ENCODE measurements around the gene KCTD1. TPM values are rescaled to one million over a fixed set of nuclear protein-coding genes. Genes with fewer than 3 reads are reported as not detected.

Gene KCTD1
- total and polyA plus RNA-seq, 2 of the 4 experiments (the other 2 are of a cell fraction) = 5.0 to 5.8 TPM

DNA sequence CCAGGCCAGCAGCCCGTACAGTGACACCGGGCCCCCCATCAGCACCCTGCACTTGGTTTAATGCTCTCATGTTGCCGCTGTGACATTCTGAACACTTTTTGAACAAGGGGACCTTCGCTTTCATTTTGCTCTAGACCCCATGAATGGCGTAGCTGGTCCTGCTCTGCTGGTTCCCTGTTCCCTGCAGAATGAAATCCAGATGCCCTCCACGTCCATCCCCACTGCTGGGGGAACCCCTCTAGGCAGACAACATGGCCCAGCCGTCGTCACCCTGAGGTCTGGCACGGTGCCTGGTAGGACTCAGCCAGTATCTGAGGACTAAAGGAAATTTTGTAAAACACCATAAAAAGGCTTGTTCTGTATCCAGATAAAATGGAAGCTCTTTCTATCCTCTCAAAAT is 128.6 kb downstream of the KCTD1 start:
- Histone ChIP-seq H3K27ac (ENCODE audit: insufficient read depth, low read length) (no peak overlapping the region), H3K36me3 (ENCODE audit: control insufficient read depth, insufficient read depth, low read length) (no peaks in the 10 kb centered on the region), H3K14ac (replicated peaks; ENCODE audit: low read depth, low read length) (no peak overlapping the region), H3K4me3 (ENCODE audit: insufficient read depth, low read depth, low read length) (no peak overlapping the region), H2BK5ac (ENCODE audit: low read depth, low read length, poor library complexity, severe bottlenecking) (no peak overlapping the region), H2BK20ac (ENCODE audit: low read depth, low read length) (no peak overlapping the region), H2BK15ac (ENCODE audit: low read depth, low read length) (no peak overlapping the region), H3K56ac (ENCODE audit: extremely low read depth, insufficient read depth, low read length) (no peak overlapping the region), H3K27me3 (ENCODE audit: control insufficient read depth, insufficient read depth, low read length) (peaks cover 13% of the 10 kb centered on the region), H3K9me1 (ENCODE audit: insufficient read depth, low read length) (no peaks in the 10 kb centered on the region), H3K4me1 (ENCODE audit: control insufficient read depth, insufficient read depth, low read length) (no peaks in the 10 kb centered on the region), H4K5ac (ENCODE audit: low read depth, low read length) (no peak overlapping the region), H2AK5ac (ENCODE audit: low read depth, low read length) (no peak overlapping the region), H4K20me1 (ENCODE audit: insufficient read depth, low read length) (no peaks in the 10 kb centered on the region), H3K23ac (ENCODE audit: low read depth, low read length) (no peak overlapping the region), H3K4me2 (ENCODE audit: low read depth, low read length) (no peak overlapping the region), H3K4ac (ENCODE audit: low read depth, low read length) (no peak overlapping the region), H2AFZ (replicated peaks; ENCODE audit: low read length, poor library complexity) (no peak overlapping the region), H3K9me3 (ENCODE audit: control insufficient read depth, insufficient read depth, low read length) (no peaks in the 10 kb centered on the region), H3K18ac (ENCODE audit: low read depth, low read length) (no peak overlapping the region), H4K8ac (ENCODE audit: low read depth in 2 of 2, low read length in 2 of 2) (no peak overlapping the region), H2BK120ac (ENCODE audit: low read depth, low read length) (no peak overlapping the region), H3K79me1 (ENCODE audit: low read depth in 1 of 2, low read length in 2 of 2) (no peaks in the 10 kb centered on the region), H3K9ac (ENCODE audit: low read depth, low read length) (no peak overlapping the region), H2AK9ac (replicated peaks; ENCODE audit: low read depth, low read length, poor library complexity) (no peak overlapping the region), H4K91ac (ENCODE audit: insufficient read depth, low read depth, low read length) (no peak overlapping the region)
- in situ Hi-C loops (cut with MboI; ENCODE audit: low sequenced_read_pairs) = no loop called here
- TF ChIP-seq BHLHE40 (IDR thresholded peaks at IDR 0.05; ENCODE audit: low read depth, low read length) = no peak
- TF ChIP-seq CHD1 (IDR thresholded peaks at IDR 0.05; ENCODE audit: low read depth, low read length) = no peak
- TF ChIP-seq, protein P1, sequence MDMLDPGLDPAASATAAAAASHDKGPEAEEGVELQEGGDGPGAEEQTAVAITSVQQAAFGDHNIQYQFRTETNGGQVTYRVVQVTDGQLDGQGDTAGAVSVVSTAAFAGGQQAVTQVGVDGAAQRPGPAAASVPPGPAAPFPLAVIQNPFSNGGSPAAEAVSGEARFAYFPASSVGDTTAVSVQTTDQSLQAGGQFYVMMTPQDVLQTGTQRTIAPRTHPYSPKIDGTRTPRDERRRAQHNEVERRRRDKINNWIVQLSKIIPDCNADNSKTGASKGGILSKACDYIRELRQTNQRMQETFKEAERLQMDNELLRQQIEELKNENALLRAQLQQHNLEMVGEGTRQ (IDR thresholded peaks at IDR 0.05; ENCODE audit: low read depth, low read length) = no peak
- dilution Hi-C loops (cut with HindIII; ENCODE audit: low sequenced_read_pairs, unreplicated experiment) = no loop called here
- ChIA-PET POLR2A (ENCODE audit: unreplicated experiment) (no interaction called here), CTCF (interaction anchor here (0.7 kb wide), 1 partner anchor 36 kb away, joined by 3 read pairs; no protein-coding TSS in a partner anchor)
- BruUV-seq (replicated peaks) = no TSS peak
- intact Hi-C loops (cut with micrococcal nuclease) = no loop called here
- ATAC-seq (ENCODE audit: low read depth) = no peak
- WGBS, 2 experiments (ENCODE audit: extremely low coverage in 2 of 2, insufficient read length in 1 of 2) = 87% methylated on average over 5 of the region's 9 CpGs; no CpG with 5 or more reads in 1 of the 2 experiments
- no peak for DNase-seq
